Neural cell (in vitro differentiated cells): ENCODE measurements around the gene ASPSCR1. TPM values are rescaled to one million over a fixed set of nuclear protein-coding genes. Genes with fewer than 3 reads are reported as not detected.

Source experiments
- H2AFZ ChIP-seq: fragments of 200-600, 300-800 bp; sonication (generic), shearing (Covaris generic); 2 replicates; pipeline ENCODE4 v1.6.0; 2014; ENCODE audit warnings: low read depth, mild to moderate bottlenecking, antibody characterized with exemption, low read length, moderate library complexity
- H3F3A ChIP-seq: fragments of 200-600 bp; shearing (Covaris generic); 2 replicates; pipeline ENCODE4 v1.6.1; 2016; ENCODE audit warnings: mild to moderate bottlenecking, moderate library complexity, mixed read lengths, antibody characterized with exemption, low read length; ENCODE audit not compliant: insufficient read depth, poor library complexity, severe bottlenecking
- H3K27ac ChIP-seq: fragments of 200-600, 300-800 bp; sonication (generic), shearing (Covaris generic); 2 replicates; pipeline ENCODE4 v1.5.1; 2014; ENCODE audit warnings: mild to moderate bottlenecking, low read length, moderate library complexity
- H3K27me3 ChIP-seq: fragments of 300-800, 200-600 bp; sonication (generic), shearing (Covaris generic); 2 replicates; pipeline ENCODE4 v1.6.0; 2014; ENCODE audit warnings: mild to moderate bottlenecking, low read depth, low read length, moderate library complexity; ENCODE audit not compliant: insufficient read depth
- H3K36me3 ChIP-seq: fragments of 300-800, 200-600 bp; sonication (generic), shearing (Covaris generic); 2 replicates; pipeline ENCODE4 v1.5.1; 2014; ENCODE audit warnings: mild to moderate bottlenecking, antibody characterized with exemption, low read length, moderate library complexity; ENCODE audit not compliant: insufficient read depth
- H3K4me2 ChIP-seq: fragments of 300-800, 200-600 bp; sonication (generic), shearing (Covaris generic); 2 replicates; pipeline ENCODE4 v1.6.0; 2014; ENCODE audit warnings: mild to moderate bottlenecking, low read length
- H3K4me3 ChIP-seq: fragments of 300-800, 200-600 bp; sonication (generic), shearing (Covaris generic); 2 replicates; pipeline ENCODE4 v1.5.1; 2014; ENCODE audit warnings: mild to moderate bottlenecking, low read length, moderate library complexity
- H3K79me2 ChIP-seq: fragments of 200-600 bp; shearing (Covaris generic); replicated peaks from 2 replicates; pipeline ENCODE4 v1.6.0; 2014; ENCODE audit warnings: mild to moderate bottlenecking, low read length, moderate library complexity; ENCODE audit not compliant: insufficient read depth
- H3K9ac ChIP-seq: fragments of 300-800, 200-600 bp; sonication (generic), shearing (Covaris generic); 2 replicates; pipeline ENCODE4 v1.6.1; 2016; ENCODE audit warnings: mild to moderate bottlenecking, low read length, mixed read lengths
- H3K9me2 ChIP-seq: fragments of 200-600 bp; shearing (Covaris generic); 2 replicates; pipeline ENCODE4 v1.6.1; 2016; ENCODE audit warnings: mild to moderate bottlenecking, low read length, mixed read lengths; ENCODE audit not compliant: insufficient read depth
- H3K9me3 ChIP-seq: fragments of 200-600, 300-800 bp; sonication (generic), shearing (Covaris generic); 2 replicates; pipeline ENCODE4 v1.6.1; 2016; ENCODE audit warnings: mild to moderate bottlenecking, mixed run types, low read length, moderate library complexity, mixed read lengths
- H4K20me1 ChIP-seq: fragments of 200-600 bp; shearing (Covaris generic); 2 replicates; pipeline ENCODE4 v1.6.1; 2016; ENCODE audit warnings: mild to moderate bottlenecking, mixed run types; ENCODE audit not compliant: insufficient read depth
- CTCF ChIP-seq: fragments of 450-650 bp; IDR thresholded peaks from 2 replicates; pipeline ENCODE4 v1.5.1; 2014; ENCODE audit warnings: antibody characterized with exemption, mild to moderate bottlenecking, moderate library complexity; ENCODE audit not compliant: poor library complexity, severe bottlenecking
- EZH2 ChIP-seq: fragments of 200-600, 300-800 bp; shearing (Covaris generic), sonication (generic); IDR thresholded peaks from 2 replicates; pipeline ENCODE4 v1.6.1; 2014; ENCODE audit warnings: antibody characterized with exemption, low read length, borderline replicate concordance, mild to moderate bottlenecking; ENCODE audit not compliant: insufficient read depth, poor library complexity, severe bottlenecking
- MXI1 ChIP-seq: fragments of 450-650 bp; conservative IDR thresholded peaks from 2 replicates; pipeline ENCODE4 v1.6.1; 2014; ENCODE audit warnings: antibody characterized with exemption, mild to moderate bottlenecking; ENCODE audit not compliant: poor library complexity, severe bottlenecking
- POLR2AphosphoS5 ChIP-seq: IDR thresholded peaks from 2 replicates; pipeline ENCODE4 v1.6.1; 2012
- RAD21 ChIP-seq: fragments of 450-650 bp; conservative IDR thresholded peaks from 2 replicates; pipeline ENCODE4 v1.6.1; 2014; ENCODE audit warnings: antibody characterized with exemption, mild to moderate bottlenecking, moderate library complexity
- REST ChIP-seq: IDR thresholded peaks from 2 replicates; pipeline ENCODE4 v1.6.1; 2012; ENCODE audit warnings: borderline replicate concordance
- SMC3 ChIP-seq: fragments of 450-650 bp; conservative IDR thresholded peaks from 2 replicates; pipeline ENCODE4 v1.6.1; 2014; ENCODE audit warnings: antibody characterized with exemption, mild to moderate bottlenecking, moderate library complexity; ENCODE audit not compliant: poor library complexity
- TAF1 ChIP-seq: IDR thresholded peaks from 2 replicates; pipeline ENCODE4 v1.6.1; 2012; ENCODE audit warnings: low read depth
- polyA plus RNA-seq: library from polyadenylated mRNA; depleted of rRNA; stranded (reverse); fragments of >200 nt; gene quantifications from 2 replicates; pipeline ENCODE4 v1.2.3, GENCODE V29; 2014

The ASPSCR1 gene
- polyA plus RNA-seq, 1 donor from 2014 or later: 28.0 TPM

- TF ChIP-seq CTCF: no peak
Observed at GRCh38 chr17:82018989-82019689, 41.7 kb downstream of the ASPSCR1 start (continued).

GRCh38 chr17:82019690-82020571 is 42.5 kb downstream of the ASPSCR1 start:
- Histone ChIP-seq H3K79me2 (peaks cover 11% of the 10 kb centered on the region), H4K20me1 (no peaks in the 10 kb centered on the region), H3K27ac (no peak overlapping the region), H2AFZ (no peak overlapping the region), H3K27me3 (no peaks in the 10 kb centered on the region), H3K36me3 (no peaks in the 10 kb centered on the region), H3K9me2 (no peaks in the 10 kb centered on the region), H3K4me3 (no peak overlapping the region), H3K9ac (no peak overlapping the region), H3F3A (no peaks in the 10 kb centered on the region), H3K4me2 (no peak overlapping the region), H3K9me3 (no peaks in the 10 kb centered on the region)
- TF ChIP-seq REST (no peak), CTCF (peak; percentile 52), EZH2 (no peak)

GRCh38 chr17:82020572-82021106 is 43.2 kb downstream of the ASPSCR1 start:
- H3F3A ChIP-seq: no peaks in the 10 kb centered on the region
- peaks cover 11% of the 10 kb centered on the region for H3K79me2 ChIP-seq
- no peaks in the 10 kb centered on the region for H3K9me2 ChIP-seq
- no peak overlapping the region for H3K9ac ChIP-seq
- H3K9me3 ChIP-seq: no peaks in the 10 kb centered on the region
- no peaks in the 10 kb centered on the region for H4K20me1 ChIP-seq
- H3K4me3 ChIP-seq: peak overlapping the region; percentile 96
- no peak overlapping the region for H3K27ac ChIP-seq
- H2AFZ ChIP-seq: no peak overlapping the region
- H3K36me3 ChIP-seq: no peaks in the 10 kb centered on the region
- no peaks in the 10 kb centered on the region for H3K27me3 ChIP-seq
- H3K4me2 ChIP-seq: no peak overlapping the region
- TF ChIP-seq REST (no peak), RAD21 (no peak), CTCF (no peak), SMC3 (no peak), MXI1 (no peak), POLR2AphosphoS5 (no peak), TAF1 (no peak)
